Measurements from ENCODE around the gene DHRSX.
"Not testable (repeated sequence)": the region's sequence is repeated elsewhere in the genome, so short reads cannot be mapped to it uniquely, and the experiment has no call there.

DHRSX gene

GRCh38 chrX:2497961-2498780 lies 2.6 kb downstream of the DHRSX start:
- DNase-seq = no peak

- no peak for DNase-seq
These were observed 5.2 kb downstream of the DHRSX start for GRCh38 chrX:2495595-2495994.

GRCh38 chrX:2492531-2493218 lies 8.1 kb downstream of the DHRSX start:
- no peak for DNase-seq

- DNase-seq = no peak
These were observed 10.1 kb downstream of the DHRSX start for GRCh38 chrX:2490634-2491033.

GRCh38 chrX:2489446-2490445 lies 11.0 kb downstream of the DHRSX start:
- no peak for DNase-seq

- DNase-seq = no peak
These were observed 12.0 kb downstream of the DHRSX start for GRCh38 chrX:2488621-2489285.

- no peak for DNase-seq
These were observed 13.4 kb downstream of the DHRSX start for GRCh38 chrX:2487366-2487765.

GRCh38 chrX:2486476-2487133 lies 14.2 kb downstream of the DHRSX start:
- DNase-seq = no peak

- no peak for DNase-seq
These were observed 14.9 kb downstream of the DHRSX start for GRCh38 chrX:2485789-2486345.

GRCh38 chrX:2484721-2485648 lies 15.8 kb downstream of the DHRSX start:
- no peak for DNase-seq

- no peak for DNase-seq
These were observed 16.5 kb downstream of the DHRSX start for GRCh38 chrX:2484256-2484655.

- DNase-seq = no peak
These were observed 17.2 kb downstream of the DHRSX start for GRCh38 chrX:2483398-2484060.

GRCh38 chrX:2481597-2481996 lies 19.2 kb downstream of the DHRSX start:
- not testable (repeated sequence) for DNase-seq

GRCh38 chrX:2479982-2480381 lies 20.8 kb downstream of the DHRSX start:
- DNase-seq = not testable (repeated sequence)

GRCh38 chrX:2479420-2479780 lies 21.4 kb downstream of the DHRSX start:
- DNase-seq = no peak

- no peak for DNase-seq
These were observed 22.0 kb downstream of the DHRSX start for GRCh38 chrX:2478546-2479419.

GRCh38 chrX:2477313-2477712 lies 23.5 kb downstream of the DHRSX start:
- not testable (repeated sequence) for DNase-seq

- DNase-seq = no peak
These were observed 25.6 kb downstream of the DHRSX start for GRCh38 chrX:2474963-2475726.
